GM03348 (cell line): Measurements from ENCODE around the gene GALR3.

Source experiments
- DNase-seq: peaks from one replicate; pipeline ENCODE4 v3.0.0; 2012; ENCODE audit warnings: low spot score

GALR3 gene

DNA sequence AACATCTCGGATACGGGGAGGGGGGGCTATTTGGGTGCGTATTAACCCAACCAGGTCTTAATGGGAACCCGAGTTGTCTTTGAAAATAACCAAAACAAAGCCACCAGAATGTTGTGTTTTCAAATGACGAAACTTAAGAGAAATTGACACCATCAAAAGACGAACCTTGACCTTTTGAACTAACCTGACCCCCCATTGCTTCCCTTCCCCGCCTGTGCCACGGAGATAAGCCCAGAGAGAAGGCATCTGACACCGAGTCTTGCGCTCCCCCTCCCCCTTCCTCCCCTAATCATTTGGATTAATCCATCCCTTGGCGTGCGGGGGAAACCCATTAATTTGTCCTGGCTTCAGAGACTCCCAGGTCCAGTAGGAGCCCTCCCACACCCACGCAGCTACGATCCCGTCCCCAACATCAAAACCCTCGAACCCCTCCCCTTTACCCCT lies 20.0 kb upstream of the GALR3 start:
- no peak for DNase-seq

DNA sequence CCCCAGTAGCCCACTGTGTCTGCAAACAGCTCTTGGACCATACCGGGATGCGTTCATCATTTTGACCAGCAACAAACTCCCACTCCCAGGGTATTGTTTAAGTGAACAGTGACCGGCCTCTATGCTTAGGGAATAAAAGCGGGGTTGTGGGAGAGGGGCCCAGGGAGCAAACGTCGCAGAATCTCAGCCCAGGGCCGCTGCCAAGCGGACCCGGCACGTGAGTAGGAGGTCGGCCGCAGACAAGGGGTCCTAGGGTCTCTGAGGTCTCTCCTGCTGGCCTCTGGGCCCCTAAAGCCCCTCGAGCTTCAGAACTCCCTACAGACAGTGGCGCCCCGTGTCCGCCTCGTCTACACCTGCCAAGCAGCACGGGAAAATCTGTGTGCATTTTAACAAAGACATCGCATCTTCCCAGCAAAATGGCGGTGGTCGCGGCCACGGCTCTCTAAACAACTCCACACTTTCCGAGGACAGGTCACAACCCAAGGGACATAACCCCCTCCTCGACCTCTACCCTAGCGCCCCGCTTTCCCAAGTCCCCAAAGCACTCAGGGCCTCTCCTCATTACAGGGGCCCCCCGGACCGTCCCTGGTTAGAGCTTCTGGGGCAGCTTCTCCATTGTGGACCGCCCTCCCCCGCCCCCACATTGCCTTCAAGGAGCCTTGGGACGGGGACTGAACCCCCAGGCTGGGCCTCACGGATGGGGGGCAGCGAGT lies 19.4 kb upstream of the GALR3 start:
- no peak for DNase-seq

DNA sequence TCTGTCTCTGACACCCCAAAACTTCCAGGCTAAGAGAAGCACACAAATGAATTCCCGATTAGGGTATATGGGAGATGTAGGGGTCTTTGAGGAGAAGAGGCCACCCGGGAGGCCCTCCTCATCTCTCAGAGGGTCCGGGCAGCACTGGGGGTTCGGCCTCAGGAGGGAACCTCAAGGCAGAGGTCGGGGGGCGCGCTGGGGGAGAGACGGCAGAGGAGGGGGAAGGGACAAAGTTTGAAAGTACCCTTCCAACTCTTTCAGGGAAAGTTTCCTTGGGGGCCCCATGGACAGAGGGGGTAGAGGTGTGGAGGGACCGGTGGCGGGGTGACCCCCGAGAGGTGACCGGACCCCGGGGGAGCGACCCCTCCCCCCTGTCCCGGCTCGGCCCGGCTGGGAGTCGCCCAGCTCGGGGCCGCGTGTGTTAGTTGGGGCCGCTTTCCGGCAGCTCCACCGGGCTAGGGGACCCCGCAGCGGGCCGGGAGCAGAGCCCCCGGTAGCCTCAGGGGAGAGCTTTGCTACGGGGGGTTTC lies 18.8 kb upstream of the GALR3 start:
- DNase-seq = peak; percentile 50

DNA sequence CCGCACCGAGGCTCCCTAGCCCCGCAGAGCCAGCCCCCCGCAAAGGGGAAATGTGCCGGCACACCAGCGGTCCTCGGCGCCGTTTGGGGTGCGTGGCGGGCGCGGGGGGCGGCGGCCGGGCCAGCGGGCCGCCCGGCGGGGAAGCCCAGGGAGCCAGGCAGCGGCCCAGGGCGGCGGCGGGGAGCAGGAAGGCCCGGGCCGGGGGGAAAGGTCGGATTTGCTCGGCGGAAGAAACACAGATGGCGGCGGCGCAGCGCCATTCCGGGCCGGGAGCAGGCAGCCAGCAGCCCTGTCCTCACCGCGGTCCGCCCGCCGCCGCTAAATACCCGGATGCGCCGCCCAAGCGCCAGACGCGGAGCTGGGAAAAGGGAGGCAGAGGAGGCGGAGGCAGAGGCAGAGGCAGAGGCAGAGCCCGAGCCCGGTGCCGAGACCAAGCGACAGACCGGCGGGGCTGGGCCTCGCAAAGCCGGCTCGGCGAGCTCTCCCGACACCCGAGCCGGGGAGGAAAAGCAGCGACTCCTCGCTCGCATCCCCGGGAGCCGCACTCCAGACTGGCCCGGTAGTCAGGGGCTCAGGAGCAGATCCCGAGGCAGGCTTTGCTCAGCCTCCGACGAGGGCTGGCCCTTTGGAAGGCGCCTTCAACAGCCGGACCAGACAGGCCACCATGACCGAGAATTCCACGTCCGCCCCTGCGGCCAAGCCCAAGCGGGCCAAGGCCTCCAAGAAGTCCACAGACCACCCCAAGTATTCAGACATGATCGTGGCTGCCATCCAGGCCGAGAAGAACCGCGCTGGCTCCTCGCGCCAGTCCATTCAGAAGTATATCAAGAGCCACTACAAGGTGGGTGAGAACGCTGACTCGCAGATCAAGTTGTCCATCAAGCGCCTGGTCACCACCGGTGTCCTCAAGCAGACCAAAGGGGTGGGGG lies 18.0 kb upstream of the GALR3 start:
- DNase-seq = peak; percentile 93

GRCh38 chr22:37805810-37806277 lies 17.3 kb upstream of the GALR3 start:
- no peak for DNase-seq

- peak; percentile 55 for DNase-seq
Measured at GRCh38 chr22:37806409-37807333, 16.5 kb upstream of the GALR3 start.

DNA sequence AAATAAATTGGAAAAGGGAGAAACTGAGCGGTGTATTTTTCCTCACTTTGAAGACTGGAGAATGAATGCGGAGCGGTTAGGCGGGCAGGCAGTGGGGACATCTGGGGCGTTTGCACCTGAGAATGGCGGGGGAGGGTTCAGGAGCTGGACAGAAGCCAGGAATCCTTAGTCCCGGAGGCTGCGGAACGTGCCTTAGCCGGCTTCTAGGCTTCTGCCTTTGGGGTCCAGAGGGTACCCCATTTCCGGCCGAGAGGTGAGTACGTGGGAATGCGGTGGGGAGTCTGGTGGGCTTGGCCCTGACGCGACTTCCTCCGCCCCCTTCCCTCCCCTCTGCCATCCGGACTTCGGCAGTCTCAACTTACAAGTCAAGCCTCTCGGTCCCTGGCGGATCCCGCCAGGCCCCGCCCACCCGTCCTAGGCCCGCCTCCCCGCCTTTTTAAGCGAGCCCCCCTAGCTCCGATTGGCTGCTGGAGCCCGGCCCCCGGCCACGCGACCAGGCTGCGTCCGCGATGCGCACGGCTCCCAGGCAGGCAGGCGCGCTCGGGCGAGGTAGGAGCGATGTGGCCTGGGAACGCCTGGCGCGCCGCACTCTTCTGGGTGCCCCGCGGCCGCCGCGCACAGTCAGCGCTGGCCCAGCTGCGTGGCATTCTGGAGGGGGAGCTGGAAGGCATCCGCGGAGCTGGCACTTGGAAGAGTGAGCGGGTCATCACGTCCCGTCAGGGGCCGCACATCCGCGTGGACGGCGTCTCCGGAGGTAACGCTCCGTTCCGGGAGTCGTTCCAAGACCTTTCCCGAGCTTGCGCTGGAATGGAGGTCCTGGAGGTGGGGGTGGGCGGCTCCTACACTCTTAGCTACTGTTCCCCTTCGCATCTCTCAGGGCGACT lies 15.5 kb upstream of the GALR3 start, which contains the start of gene GCAT:
TSS of gene GCAT (plus strand) at position 525 of the 884 bp plus-strand sequence. CDS start at position 559, 34 bp downstream.
- peak; percentile 99 for DNase-seq

DNA sequence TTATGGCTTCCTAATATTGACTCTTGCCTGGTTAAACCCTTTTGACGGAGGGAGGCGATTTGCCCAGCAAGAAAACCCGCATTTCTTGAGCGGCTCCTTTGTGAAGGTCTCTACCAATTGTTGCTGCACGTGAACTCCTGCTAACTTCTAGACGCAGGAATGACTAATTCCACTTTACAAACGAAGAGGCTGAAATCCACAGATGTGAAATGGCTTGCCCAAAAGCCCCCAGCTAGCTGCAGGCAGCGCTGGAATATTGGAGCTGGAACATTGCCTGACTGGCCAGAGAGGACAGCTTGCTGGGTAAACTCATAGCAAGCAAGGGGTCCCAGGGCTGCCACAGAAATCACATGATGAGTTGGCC lies 14.9 kb upstream of the GALR3 start:
- DNase-seq = no peak

GRCh38 chr22:37809672-37810333 lies 13.4 kb upstream of the GALR3 start:
- DNase-seq = no peak

DNA sequence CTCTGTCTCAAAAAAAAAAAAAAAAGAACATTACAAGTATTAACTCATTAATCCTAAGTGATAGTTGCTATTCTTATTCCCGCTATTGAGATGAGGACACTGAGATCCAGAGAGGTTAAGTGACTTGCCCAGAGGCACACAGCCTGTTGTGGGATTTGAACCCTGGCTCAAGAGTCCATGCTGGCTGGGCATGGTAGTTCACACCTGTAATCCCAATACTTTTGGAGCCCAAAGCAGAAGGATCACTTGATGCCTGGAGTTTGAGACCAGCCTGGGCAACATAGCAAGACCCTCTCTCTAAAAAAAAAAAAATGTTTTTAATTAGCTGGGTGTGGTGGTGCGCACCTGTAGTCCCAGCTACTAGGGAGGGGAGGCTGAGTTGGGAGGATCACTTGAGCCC lies 11.3 kb upstream of the GALR3 start:
- DNase-seq = no peak

DNA sequence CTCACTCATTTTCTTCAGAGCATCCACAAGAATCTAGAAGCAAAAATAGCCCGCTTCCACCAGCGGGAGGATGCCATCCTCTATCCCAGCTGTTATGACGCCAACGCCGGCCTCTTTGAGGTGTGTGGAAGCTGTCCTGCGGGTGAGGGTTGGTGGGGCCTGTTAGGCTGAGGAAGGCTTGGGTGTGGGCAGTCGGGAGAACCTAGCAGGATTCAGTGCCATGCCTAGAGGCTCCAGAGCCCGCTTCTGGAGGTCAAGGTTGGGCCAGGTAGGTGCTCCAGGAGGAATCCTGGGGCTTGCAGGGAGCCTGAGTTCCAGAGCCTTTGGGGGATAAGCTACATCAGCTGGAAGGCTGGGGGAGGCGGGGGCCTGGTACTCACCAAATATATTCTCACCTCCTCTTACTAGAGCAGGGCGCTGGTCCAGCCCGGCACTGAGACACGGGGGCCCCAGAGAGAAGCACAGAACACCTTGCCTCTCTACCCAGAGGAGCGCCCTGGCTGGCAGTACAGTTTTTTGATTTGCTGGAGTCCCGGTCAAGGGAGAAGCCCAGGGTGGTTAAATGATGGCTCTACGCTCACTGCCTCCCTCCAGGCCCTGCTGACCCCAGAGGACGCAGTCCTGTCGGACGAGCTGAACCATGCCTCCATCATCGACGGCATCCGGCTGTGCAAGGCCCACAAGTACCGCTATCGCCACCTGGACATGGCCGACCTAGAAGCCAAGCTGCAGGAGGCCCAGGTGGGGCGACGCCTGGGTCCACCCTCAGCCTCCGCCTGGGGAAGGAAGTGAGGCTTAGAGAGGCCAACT lies 10.1 kb upstream of the GALR3 start:
- no peak for DNase-seq

DNA sequence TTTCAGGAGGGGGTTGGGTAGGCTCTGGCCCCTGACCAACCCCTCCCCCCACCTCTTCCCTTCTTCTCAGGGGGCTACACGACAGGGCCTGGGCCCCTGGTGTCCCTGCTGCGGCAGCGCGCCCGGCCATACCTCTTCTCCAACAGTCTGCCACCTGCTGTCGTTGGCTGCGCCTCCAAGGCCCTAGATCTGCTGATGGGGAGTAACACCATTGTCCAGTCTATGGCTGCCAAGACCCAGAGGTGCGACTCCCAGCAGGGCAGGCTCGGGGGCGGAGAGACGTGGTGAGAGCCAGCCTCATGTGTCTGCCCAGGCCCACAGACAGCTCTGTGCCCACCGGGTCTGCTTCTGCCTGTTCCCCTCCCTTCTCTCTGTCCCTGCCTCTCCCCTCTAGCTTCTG lies 7.6 kb upstream of the GALR3 start:
- DNase-seq = no peak

DNA sequence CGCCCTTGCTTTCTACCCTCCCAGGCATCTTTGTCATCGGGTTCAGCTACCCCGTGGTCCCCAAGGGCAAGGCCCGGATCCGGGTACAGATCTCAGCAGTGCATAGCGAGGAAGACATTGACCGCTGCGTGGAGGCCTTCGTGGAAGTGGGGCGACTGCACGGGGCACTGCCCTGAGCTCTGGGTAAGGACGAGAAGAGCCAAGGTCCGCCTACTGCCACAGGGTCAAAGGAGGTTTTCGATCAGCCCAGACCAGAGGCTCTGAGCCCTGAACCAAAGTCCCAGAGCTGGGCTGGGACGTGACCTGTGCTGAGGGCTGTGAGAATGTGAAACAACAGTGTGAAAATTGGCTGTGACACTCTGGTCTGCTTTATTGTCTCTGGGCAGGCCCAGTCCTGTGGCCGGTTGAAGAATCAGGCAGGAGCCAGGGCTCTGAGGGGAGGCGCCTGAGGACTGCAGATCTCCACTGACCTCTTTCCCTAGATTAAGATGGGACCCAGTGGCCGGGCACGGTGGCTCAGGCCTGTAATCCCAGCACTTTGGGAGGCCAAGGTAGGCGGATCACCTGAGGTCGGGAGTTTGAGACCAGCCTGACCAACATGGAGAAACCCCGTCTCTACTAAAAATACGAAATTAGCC lies 6.5 kb upstream of the GALR3 start:
- DNase-seq = no peak

GRCh38 chr22:37817705-37818408 lies 5.3 kb upstream of the GALR3 start:
- DNase-seq = peak; percentile 96

DNA sequence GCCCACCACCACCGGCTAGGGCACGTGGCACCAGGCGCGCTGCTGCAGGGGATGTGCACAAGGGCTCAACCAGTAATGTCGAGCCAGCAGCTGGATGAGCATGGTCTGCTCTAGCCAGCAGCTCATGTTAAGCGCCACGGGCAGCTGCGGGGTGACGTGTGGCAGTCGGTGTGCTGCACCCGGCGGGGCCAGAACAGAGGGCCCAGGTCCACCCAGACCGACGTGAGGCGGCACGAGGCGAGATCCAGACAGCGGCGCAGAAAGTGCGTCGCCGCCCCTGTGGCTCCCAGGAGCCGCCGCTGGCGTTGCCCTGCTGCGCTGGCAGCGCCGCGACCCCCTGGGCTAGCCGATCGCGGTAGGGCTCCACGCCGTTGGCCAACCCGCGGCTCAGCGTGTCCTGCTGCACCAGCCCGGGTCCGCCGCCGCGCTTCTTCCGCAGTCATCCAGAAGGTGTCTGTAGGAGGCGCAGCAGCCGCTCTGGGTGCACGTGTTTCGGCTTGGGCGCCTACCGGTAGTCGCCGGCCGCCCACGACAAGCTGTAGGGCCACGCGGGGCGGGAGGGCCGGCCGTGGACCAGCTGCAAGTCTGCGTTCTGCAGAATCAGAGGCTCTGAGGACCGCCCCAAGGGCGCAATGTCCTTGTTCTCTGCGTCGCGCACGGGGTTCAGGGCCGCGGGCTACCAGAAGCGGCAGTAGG lies 4.6 kb upstream of the GALR3 start:
- peak; percentile 73 for DNase-seq

DNA sequence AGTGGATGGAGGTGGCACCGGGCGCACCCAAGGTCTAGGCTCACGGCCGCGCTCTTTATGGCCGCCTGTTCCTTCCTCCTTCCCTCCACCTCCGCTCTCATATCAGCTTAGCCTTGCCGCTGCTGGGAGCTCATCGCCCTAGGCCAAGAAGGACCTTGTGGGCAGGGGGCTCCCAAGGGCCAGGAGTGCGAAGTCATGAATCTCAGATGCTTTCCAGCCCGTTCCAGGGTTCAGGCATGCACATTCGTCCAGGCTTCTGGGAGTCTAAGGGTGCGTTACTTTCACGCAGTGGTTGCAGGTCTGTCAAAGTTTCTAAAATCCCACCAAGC lies 4.1 kb upstream of the GALR3 start:
- DNase-seq = no peak

DNA sequence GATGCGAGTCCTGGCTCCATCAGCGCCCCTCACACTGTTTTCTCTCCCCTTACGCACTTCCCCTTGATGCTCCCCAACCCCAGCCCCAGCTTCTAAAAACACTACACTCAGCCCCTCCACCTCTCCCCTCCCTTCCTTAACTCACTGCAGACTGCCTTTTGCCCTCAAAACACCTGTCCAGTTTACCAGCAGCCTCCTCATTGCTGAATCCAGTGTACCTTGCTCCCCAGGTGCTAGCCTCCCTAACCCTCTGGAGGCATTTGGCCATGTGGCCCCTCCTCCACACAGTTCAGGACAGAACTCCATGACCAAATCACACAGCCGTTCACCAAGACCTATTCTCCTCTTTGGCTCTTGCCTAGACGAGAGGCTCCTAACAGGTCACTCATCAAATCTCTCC lies 2.8 kb upstream of the GALR3 start:
- no peak for DNase-seq
